Chondrocyte (in vitro differentiated cells): ENCODE results near the gene CSRNP3. TPM values are rescaled to one million over a fixed set of nuclear protein-coding genes. Genes with fewer than 3 reads are reported as not detected.

Experiments
- DNase-seq: peaks from one replicate; pipeline ENCODE4 v3.0.0; 2021; ENCODE audit warnings: mixed read lengths, low spot score
- H3K27ac Mint-ChIP-seq: one replicate; pipeline ENCODE4 v1.8.0; 2021; ENCODE audit warnings: mild to moderate bottlenecking, moderate library complexity, mixed read lengths; ENCODE audit not compliant: unreplicated experiment
- H3K27me3 Mint-ChIP-seq: 2 replicates; pipeline ENCODE4 v1.8.0; 2021; ENCODE audit warnings: low read depth, mixed read lengths
- H3K36me3 Mint-ChIP-seq: 2 replicates; pipeline ENCODE4 v1.8.0; 2021; ENCODE audit warnings: low read depth, mixed read lengths
- H3K4me1 Mint-ChIP-seq: 2 replicates; pipeline ENCODE4 v1.8.0; 2021; ENCODE audit warnings: low read depth, mild to moderate bottlenecking, mixed read lengths
- H3K4me3 Mint-ChIP-seq: one replicate; pipeline ENCODE4 v1.8.0; 2021; ENCODE audit warnings: mild to moderate bottlenecking, moderate library complexity, mixed read lengths; ENCODE audit not compliant: unreplicated experiment
- H3K9me3 Mint-ChIP-seq: 2 replicates; pipeline ENCODE4 v1.8.0; 2021; ENCODE audit warnings: low read depth, mixed read lengths
- total RNA-seq: library from RNA; stranded (reverse); gene quantifications from 3 replicates; pipeline ENCODE4 v1.2.1, GENCODE V29; 2021
- TF ChIP-seq, protein P1 (sequence below): fragments of 200-600 bp; sonication (generic); IDR thresholded peaks from 2 replicates; pipeline ENCODE4 v1.5.0; 2021; ENCODE audit warnings: antibody characterized with exemption, mild to moderate bottlenecking, moderate library complexity

CSRNP3 gene
- total RNA-seq, 1 donor from 2014 or later = 3.7 TPM

DNA sequence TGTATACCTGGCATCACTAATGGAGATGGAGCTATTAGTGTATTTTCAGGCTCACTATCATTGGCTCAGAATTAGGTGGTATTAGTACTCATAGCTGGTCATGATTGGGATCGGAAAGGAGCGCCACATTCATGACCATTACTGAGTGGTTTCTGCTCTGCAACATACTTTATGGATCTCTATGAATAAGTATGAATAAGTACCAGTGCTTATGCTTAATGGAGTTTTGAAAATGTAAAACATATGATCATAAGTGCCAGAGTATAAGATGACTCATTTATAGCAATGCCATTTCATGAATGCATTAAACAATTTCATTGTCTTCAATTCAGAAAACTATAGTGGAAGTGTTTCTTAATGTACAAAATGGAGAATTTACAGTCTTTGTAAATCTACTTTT lies 167.9 kb downstream of the CSRNP3 start:
- DNase-seq = no peak
- H3K36me3 Mint-ChIP-seq = no peaks in the 10 kb centered on the region
- peaks cover 24% of the 10 kb centered on the region for H3K4me1 Mint-ChIP-seq
- TF ChIP-seq, protein P1, sequence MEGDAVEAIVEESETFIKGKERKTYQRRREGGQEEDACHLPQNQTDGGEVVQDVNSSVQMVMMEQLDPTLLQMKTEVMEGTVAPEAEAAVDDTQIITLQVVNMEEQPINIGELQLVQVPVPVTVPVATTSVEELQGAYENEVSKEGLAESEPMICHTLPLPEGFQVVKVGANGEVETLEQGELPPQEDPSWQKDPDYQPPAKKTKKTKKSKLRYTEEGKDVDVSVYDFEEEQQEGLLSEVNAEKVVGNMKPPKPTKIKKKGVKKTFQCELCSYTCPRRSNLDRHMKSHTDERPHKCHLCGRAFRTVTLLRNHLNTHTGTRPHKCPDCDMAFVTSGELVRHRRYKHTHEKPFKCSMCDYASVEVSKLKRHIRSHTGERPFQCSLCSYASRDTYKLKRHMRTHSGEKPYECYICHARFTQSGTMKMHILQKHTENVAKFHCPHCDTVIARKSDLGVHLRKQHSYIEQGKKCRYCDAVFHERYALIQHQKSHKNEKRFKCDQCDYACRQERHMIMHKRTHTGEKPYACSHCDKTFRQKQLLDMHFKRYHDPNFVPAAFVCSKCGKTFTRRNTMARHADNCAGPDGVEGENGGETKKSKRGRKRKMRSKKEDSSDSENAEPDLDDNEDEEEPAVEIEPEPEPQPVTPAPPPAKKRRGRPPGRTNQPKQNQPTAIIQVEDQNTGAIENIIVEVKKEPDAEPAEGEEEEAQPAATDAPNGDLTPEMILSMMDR = no peak
- H3K4me3 Mint-ChIP-seq = no peak overlapping the region
- no peaks in the 10 kb centered on the region for H3K27me3 Mint-ChIP-seq
- H3K27ac Mint-ChIP-seq = no peak overlapping the region
- no peaks in the 10 kb centered on the region for H3K9me3 Mint-ChIP-seq

DNA sequence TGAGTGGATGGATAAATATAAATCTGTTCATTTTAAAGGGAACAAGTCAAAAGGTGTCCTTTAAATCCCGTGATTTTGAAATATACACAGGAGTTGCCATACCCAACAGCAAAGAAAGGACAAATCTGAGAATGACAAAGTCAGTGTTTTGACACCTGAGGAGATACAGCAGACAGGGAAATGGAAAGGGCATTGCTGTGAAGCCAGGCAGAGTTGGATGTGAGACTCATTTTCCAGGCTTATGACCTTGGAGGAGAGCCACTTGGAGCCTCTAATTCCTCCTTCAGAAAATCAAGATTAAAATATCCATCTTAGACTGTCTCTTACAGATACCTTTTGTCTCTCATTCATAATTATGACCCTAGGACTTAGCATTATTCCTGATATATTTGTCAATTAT lies 170.0 kb downstream of the CSRNP3 start:
- TF ChIP-seq, protein P1 = no peak
- Mint-ChIP-seq H3K9me3 (no peaks in the 10 kb centered on the region), H3K36me3 (no peaks in the 10 kb centered on the region), H3K27me3 (no peaks in the 10 kb centered on the region), H3K27ac (no peak overlapping the region), H3K4me1 (peaks cover 11% of the 10 kb centered on the region), H3K4me3 (no peak overlapping the region)
- DNase-seq = no peak

DNA sequence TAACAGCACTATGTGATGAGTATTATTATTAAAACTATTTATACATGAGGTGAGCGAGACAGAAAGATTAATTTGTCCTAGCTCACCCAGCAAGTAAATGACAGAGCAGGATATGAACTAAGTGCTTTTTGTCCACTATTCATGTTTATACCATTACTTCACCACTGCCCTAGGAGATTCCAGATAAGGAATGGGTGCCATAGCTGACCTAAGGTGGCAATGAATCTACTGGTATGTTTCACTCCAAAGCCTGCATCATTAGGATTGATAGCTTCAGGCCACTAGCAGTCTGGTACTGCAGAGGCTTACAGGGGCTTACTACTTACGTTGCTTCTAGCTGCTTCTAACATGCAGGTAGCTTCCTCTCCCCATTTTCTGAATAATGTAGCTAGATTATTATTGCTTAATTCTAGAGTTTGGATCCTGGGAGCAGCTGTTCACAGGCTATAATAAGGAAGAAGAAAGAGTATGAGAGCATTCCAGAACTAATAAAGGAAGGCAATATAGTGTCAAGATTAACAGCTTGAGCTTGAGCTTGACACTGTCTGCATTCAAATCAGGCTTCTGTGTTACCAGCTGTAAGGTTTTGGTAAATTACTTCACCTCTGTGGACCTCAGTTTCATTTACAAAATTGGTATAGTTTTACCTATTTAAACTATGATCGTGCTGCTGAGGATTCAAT lies 170.9 kb downstream of the CSRNP3 start:
- no peaks in the 10 kb centered on the region for H3K36me3 Mint-ChIP-seq

DNA sequence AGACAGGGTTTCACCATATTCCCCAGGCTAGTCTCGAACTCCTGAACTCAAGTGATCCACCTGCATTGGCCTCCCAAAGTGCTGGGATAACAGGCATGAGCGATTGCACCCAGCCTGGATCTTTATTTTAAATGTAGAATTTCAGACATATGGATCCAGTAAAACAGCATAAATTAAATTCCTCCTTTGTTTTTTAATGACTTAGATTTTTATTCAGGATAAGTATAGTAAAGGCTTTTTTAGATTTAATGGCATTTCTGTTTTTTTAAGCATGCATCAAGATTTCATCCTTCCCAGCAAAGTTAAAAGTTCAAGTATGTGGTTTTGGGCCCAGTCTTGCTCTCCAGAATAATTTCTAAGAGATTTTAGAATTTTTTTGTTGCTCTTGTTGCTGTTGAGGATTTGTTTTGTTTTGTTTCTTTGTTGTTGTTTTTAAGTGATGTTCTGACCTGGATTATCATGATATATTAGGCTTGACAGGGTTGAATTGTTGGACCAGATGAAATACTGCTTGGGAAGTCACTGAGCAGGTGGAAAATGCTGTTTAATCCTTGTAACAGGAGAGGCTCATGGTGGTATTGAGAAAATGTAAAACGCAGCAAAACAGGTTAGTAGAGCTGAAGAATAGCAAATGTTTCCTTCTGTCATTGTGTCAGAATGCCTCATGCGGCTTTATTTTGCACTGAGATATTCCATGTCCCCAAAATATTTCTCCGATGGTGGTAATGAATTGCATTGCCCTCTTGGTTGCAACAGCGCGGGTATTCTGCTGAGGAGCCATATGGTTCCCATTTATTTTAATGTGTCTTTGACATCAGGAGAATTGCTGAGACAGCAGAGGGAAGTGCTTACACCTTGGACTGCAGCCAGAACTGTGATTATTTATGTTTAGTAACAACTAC lies 176.7 kb downstream of the CSRNP3 start:
- H3K4me1 Mint-ChIP-seq = peaks cover 9% of the 10 kb centered on the region
- H3K27ac Mint-ChIP-seq = no peak overlapping the region
- DNase-seq = no peak
- no peaks in the 10 kb centered on the region for H3K36me3 Mint-ChIP-seq
- no peaks in the 10 kb centered on the region for H3K27me3 Mint-ChIP-seq
- H3K9me3 Mint-ChIP-seq = no peaks in the 10 kb centered on the region
- H3K4me3 Mint-ChIP-seq = no peak overlapping the region
- TF ChIP-seq, protein P1 = no peak

More for the DNA sequence above, 170.9 kb downstream of the CSRNP3 start:
- H3K27ac Mint-ChIP-seq = no peak overlapping the region
- H3K4me3 Mint-ChIP-seq = no peak overlapping the region
- no peaks in the 10 kb centered on the region for H3K27me3 Mint-ChIP-seq
- no peaks in the 10 kb centered on the region for H3K9me3 Mint-ChIP-seq
- TF ChIP-seq, protein P1 = no peak
- DNase-seq = no peak
- peaks cover 3% of the 10 kb centered on the region for H3K4me1 Mint-ChIP-seq

DNA sequence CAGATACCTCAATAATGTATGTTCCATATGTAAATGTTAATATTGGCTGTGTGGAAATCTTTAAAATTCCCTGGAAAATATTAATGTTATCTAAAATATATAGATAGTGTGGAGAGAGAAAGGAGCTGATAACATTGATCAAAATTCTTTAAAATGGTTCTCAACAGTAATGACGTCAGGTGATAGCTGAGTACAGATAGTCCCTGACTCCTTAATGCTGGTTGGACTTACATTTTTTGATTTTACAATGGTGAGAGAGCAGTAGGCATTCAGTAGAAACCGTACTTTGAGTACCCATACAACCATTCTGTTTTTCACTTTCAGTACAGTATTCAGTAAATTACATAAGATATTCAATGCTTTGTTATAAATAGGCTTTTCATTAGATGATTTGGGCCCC lies 177.9 kb downstream of the CSRNP3 start:
- TF ChIP-seq, protein P1 = no peak
- H3K27ac Mint-ChIP-seq = no peak overlapping the region
- DNase-seq = no peak
- no peaks in the 10 kb centered on the region for H3K27me3 Mint-ChIP-seq
- H3K4me3 Mint-ChIP-seq = no peak overlapping the region
- no peaks in the 10 kb centered on the region for H3K9me3 Mint-ChIP-seq
- peaks cover 9% of the 10 kb centered on the region for H3K4me1 Mint-ChIP-seq
- no peaks in the 10 kb centered on the region for H3K36me3 Mint-ChIP-seq
